Muscle of leg (tissue), 11 donors: ENCODE results near the gene DGKB. TPM values are rescaled to one million over a fixed set of nuclear protein-coding genes. Genes with fewer than 3 reads are reported as not detected.

Experiments used
- DNase-seq: peaks from one replicate; pipeline ENCODE4 v3.0.0; 2013
- H3K27ac ChIP-seq: one replicate; pipeline ENCODE4 v1.5.1; 2013; ENCODE audit warnings: mild to moderate bottlenecking, low read length, control low read depth
- H3K27me3 ChIP-seq: one replicate; pipeline ENCODE4 v1.6.1; 2013; ENCODE audit warnings: low read length; ENCODE audit not compliant: control insufficient read depth, insufficient read depth
- H3K36me3 ChIP-seq: one replicate; pipeline ENCODE4 v1.6.1; 2013; ENCODE audit warnings: low read length; ENCODE audit not compliant: control insufficient read depth, insufficient read depth
- H3K4me1 ChIP-seq: one replicate; pipeline ENCODE4 v1.6.1; 2013; ENCODE audit warnings: low read length; ENCODE audit not compliant: control insufficient read depth, insufficient read depth
- H3K4me3 ChIP-seq: one replicate; pipeline ENCODE4 v1.5.1; 2013; ENCODE audit warnings: low read length, control low read depth
- H3K9me3 ChIP-seq: replicated peaks from 2 replicates; pipeline ENCODE4 v1.6.1; 2013; ENCODE audit warnings: low read depth, low read length; ENCODE audit not compliant: control insufficient read depth
- WGBS: methylation state at CpG from one replicate; pipeline ENCODE4 v1.1.5; 2013; ENCODE audit warnings: missing lambda C conversion rate; ENCODE audit not compliant: insufficient coverage; 5-methylcytosine and 5-hydroxymethylcytosine counted together
- polyA plus RNA-seq, 8 donors: library from polyadenylated mRNA; unstranded; fragments of 120-200 nt; gene quantifications; one replicate each; pipeline versions ENCODE4 v1.2.1 to v1.2.3, GENCODE V29; 2013; ENCODE audit warnings: inconsistent platforms in 1 of 8, low replicate concordance in 1 of 8; ENCODE audit not compliant: insufficient read length in 8 of 8, insufficient read depth in 1 of 8
- total RNA-seq: library from RNA; stranded (reverse); fragments of 120-200 nt; gene quantifications from one replicate; pipeline ENCODE4 v1.2.4, GENCODE V29; 2013

DGKB gene
- total and polyA plus RNA-seq, 9 donors = 0.42 to 1.4 (median 0.85) TPM

- H3K27ac ChIP-seq = no peak overlapping the region
- no peaks in the 10 kb centered on the region for H3K27me3 ChIP-seq
- no peaks in the 10 kb centered on the region for H3K4me1 ChIP-seq
- H3K9me3 ChIP-seq = no peaks in the 10 kb centered on the region
- H3K36me3 ChIP-seq = no peaks in the 10 kb centered on the region
- H3K4me3 ChIP-seq = no peak overlapping the region
- DNase-seq = no peak
Observed at GRCh38 chr7:14309432-14309831, 593.1 kb downstream of the DGKB start.

GRCh38 chr7:14305233-14305866 lies 597.2 kb downstream of the DGKB start:
- Histone ChIP-seq H3K9me3 (no peaks in the 10 kb centered on the region), H3K27ac (no peak overlapping the region), H3K36me3 (no peaks in the 10 kb centered on the region), H3K4me1 (no peaks in the 10 kb centered on the region), H3K4me3 (no peak overlapping the region), H3K27me3 (no peaks in the 10 kb centered on the region)
- WGBS = no CpG with 5 or more reads among the region's 4 CpGs
- peak; percentile 9 for DNase-seq

- no peaks in the 10 kb centered on the region for H3K36me3 ChIP-seq
- no peaks in the 10 kb centered on the region for H3K27me3 ChIP-seq
- DNase-seq = no peak
- no peak overlapping the region for H3K4me3 ChIP-seq
- no peak overlapping the region for H3K27ac ChIP-seq
- no peaks in the 10 kb centered on the region for H3K4me1 ChIP-seq
- H3K9me3 ChIP-seq = no peaks in the 10 kb centered on the region
- no CpG with 5 or more reads among the region's 2 CpGs for WGBS
Observed at GRCh38 chr7:14303536-14303935, 599.0 kb downstream of the DGKB start.

GRCh38 chr7:14294637-14295036 lies 607.9 kb downstream of the DGKB start:
- 80% methylated on average over 1 of the region's 1 CpG for WGBS
- DNase-seq = no peak
- Histone ChIP-seq H3K4me1 (no peaks in the 10 kb centered on the region), H3K4me3 (no peak overlapping the region), H3K27ac (no peak overlapping the region), H3K36me3 (no peaks in the 10 kb centered on the region), H3K9me3 (no peaks in the 10 kb centered on the region), H3K27me3 (no peaks in the 10 kb centered on the region)

GRCh38 chr7:14293434-14293833 lies 609.1 kb downstream of the DGKB start:
- Histone ChIP-seq H3K36me3 (no peaks in the 10 kb centered on the region), H3K4me1 (no peaks in the 10 kb centered on the region), H3K27me3 (no peaks in the 10 kb centered on the region), H3K27ac (no peak overlapping the region), H3K4me3 (no peak overlapping the region), H3K9me3 (no peaks in the 10 kb centered on the region)
- no CpG with 5 or more reads among the region's 2 CpGs for WGBS
- no peak for DNase-seq

- no peaks in the 10 kb centered on the region for H3K4me1 ChIP-seq
- H3K27me3 ChIP-seq = no peaks in the 10 kb centered on the region
- H3K4me3 ChIP-seq = no peak overlapping the region
Observed at GRCh38 chr7:14292737-14293136, 609.8 kb downstream of the DGKB start.

GRCh38 chr7:14289957-14290356 lies 612.6 kb downstream of the DGKB start:
- Histone ChIP-seq H3K36me3 (no peaks in the 10 kb centered on the region), H3K27me3 (no peaks in the 10 kb centered on the region), H3K4me1 (no peaks in the 10 kb centered on the region), H3K27ac (no peak overlapping the region), H3K9me3 (no peaks in the 10 kb centered on the region), H3K4me3 (no peak overlapping the region)
- no peak for DNase-seq

More at GRCh38 chr7:14292737-14293136, 609.8 kb downstream of the DGKB start:
- Histone ChIP-seq H3K36me3 (no peaks in the 10 kb centered on the region), H3K9me3 (no peaks in the 10 kb centered on the region), H3K27ac (no peak overlapping the region)
- DNase-seq = no peak

- DNase-seq = peak; percentile 8
- H3K36me3 ChIP-seq = no peaks in the 10 kb centered on the region
Observed at GRCh38 chr7:14288701-14289100, 613.9 kb downstream of the DGKB start.

GRCh38 chr7:14287398-14287797 lies 615.2 kb downstream of the DGKB start:
- Histone ChIP-seq H3K27ac (no peak overlapping the region), H3K27me3 (no peaks in the 10 kb centered on the region), H3K9me3 (no peaks in the 10 kb centered on the region), H3K36me3 (no peaks in the 10 kb centered on the region), H3K4me3 (no peak overlapping the region), H3K4me1 (no peaks in the 10 kb centered on the region)
- no CpG with 5 or more reads among the region's 2 CpGs for WGBS
- no peak for DNase-seq

More at GRCh38 chr7:14288701-14289100, 613.9 kb downstream of the DGKB start:
- WGBS = no CpG with 5 or more reads among the region's 3 CpGs
- H3K4me3 ChIP-seq = no peak overlapping the region
- no peaks in the 10 kb centered on the region for H3K4me1 ChIP-seq
- no peaks in the 10 kb centered on the region for H3K9me3 ChIP-seq
- no peak overlapping the region for H3K27ac ChIP-seq
- H3K27me3 ChIP-seq = no peaks in the 10 kb centered on the region

- Histone ChIP-seq H3K36me3 (no peaks in the 10 kb centered on the region), H3K27ac (no peak overlapping the region), H3K4me3 (no peak overlapping the region), H3K27me3 (no peaks in the 10 kb centered on the region), H3K9me3 (no peaks in the 10 kb centered on the region), H3K4me1 (no peaks in the 10 kb centered on the region)
- WGBS = 80% methylated on average over 1 of the region's 4 CpGs
- no peak for DNase-seq
Observed at GRCh38 chr7:14286036-14286435, 616.5 kb downstream of the DGKB start.
